Regular cardiac myocyte (primary cell): ENCODE results near the gene STK17B. TPM values are rescaled to one million over a fixed set of nuclear protein-coding genes. Genes with fewer than 3 reads are reported as not detected.

Source experiments
- total RNA-seq: library from RNA; depleted of rRNA; stranded (reverse); fragments of >200 nt; gene quantifications from 2 replicates; pipeline ENCODE4 v1.2.3, GENCODE V29; 2014

The STK17B gene
- 25.5 and 61.4 TPM in 2 replicates for total RNA-seq

DNA sequence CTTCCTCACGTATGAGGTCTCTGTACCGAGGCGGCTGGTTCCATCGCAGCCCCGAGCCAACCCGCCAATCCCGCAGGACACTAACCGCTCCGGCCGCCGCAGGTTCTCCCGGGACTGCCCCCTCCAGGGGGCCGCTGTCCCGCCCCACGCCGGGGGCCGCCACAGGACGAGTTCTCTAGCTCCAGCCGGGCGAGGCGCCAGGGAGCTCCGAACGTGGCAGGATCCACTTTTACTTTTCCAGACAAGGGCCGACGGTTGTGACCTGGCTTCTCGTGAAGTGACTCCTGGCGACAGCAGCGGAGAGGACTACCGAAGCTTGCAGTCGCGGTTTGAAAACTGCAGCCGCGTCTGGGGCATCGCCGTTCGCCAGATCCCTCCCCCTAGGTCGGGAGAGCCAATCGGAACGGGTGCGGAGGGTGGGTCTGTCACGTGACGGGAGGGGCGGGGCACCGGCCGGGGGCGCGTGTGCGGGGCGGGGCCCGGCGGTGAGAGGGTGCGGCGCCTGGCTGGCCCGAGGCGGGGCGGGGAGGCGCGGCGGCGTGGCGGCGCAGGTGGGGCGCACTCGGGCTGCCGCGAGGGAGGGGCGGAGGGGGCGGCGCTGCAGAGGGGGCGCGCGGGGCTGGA, at the start of gene STK17B:
TSS of gene STK17B (minus strand) at position 331 of the 624 bp plus-strand sequence. CDS start 8,195 bp downstream, outside the sequence.

Other genes with a start within 250 kb of the STK17B start
- gene DNAH7, start 102.7 kb downstream of the STK17B start, total RNA-seq, result 0.19 and 0.56 TPM in 2 replicates